Vagina (tissue), 2 donors: Measurements from ENCODE around the gene TRIP10. TPM values are rescaled to one million over a fixed set of nuclear protein-coding genes. Genes with fewer than 3 reads are reported as not detected.
"Not testable (repeated sequence)": the region's sequence is repeated elsewhere in the genome, so short reads cannot be mapped to it uniquely, and the experiment has no call there.

Source experiments
- DNase-seq, 2 donors: peaks; one replicate each; pipeline ENCODE4 v3.0.0-alpha.2; 2017; ENCODE audit errors: extremely low spot score in 2 of 2
- H3K27ac ChIP-seq: fragments of 200-600 bp; sonication (generic); one replicate; pipeline ENCODE4 v1.5.1; 2019
- H3K27me3 ChIP-seq: fragments of 200-600 bp; sonication (generic); one replicate; pipeline ENCODE4 v1.5.1; 2019
- H3K36me3 ChIP-seq, 2 donors: fragments of 200-600 bp; sonication (generic); one replicate each; pipeline ENCODE4 v1.5.1; 2017 to 2019
- H3K4me1 ChIP-seq: fragments of 200-600 bp; sonication (generic); one replicate; pipeline ENCODE4 v1.5.1; 2019
- H3K4me3 ChIP-seq, 2 donors: fragments of 200-600 bp; sonication (generic); 1 replicate in 1 of 2; 2 replicates in 1 of 2; pipeline ENCODE4 v1.5.1; 2016 to 2019
- H3K9me3 ChIP-seq: fragments of 200-600 bp; sonication (generic); one replicate; pipeline ENCODE4 v1.5.1; 2019
- CTCF ChIP-seq, 3 experiments: fragments of 450-650 bp in 2 of 3; fragments of 200-600 bp in 1 of 3; sonication (generic) in 1 of 3; IDR thresholded peaks; one replicate each; pipeline ENCODE4 v1.5.1; 2017 to 2019; ENCODE audit warnings: antibody characterized with exemption in 3 of 3, mild to moderate bottlenecking in 2 of 3, moderate library complexity in 2 of 3
- POLR2A ChIP-seq, 2 donors: fragments of 450-650 bp; IDR thresholded peaks; one replicate each; pipeline ENCODE4 v1.6.1; 2017; ENCODE audit warnings: antibody characterized with exemption in 2 of 2, mild to moderate bottlenecking in 2 of 2, moderate library complexity in 2 of 2
- POLR2AphosphoS5 ChIP-seq, 2 donors: sonication (generic); formaldehyde crosslinking; IDR thresholded peaks; one replicate each; pipeline ENCODE4 v1.9.0; 2017; ENCODE audit warnings: antibody characterized with exemption in 2 of 2, mild to moderate bottlenecking in 2 of 2, low read depth in 1 of 2; ENCODE audit not compliant: insufficient read depth in 1 of 2
- intact Hi-C: fragments of 100-400 bp; cut with DNase I; formaldehyde crosslinking; loops from one replicate; pipeline ENCODE4 v1.15.1; 2023
- total RNA-seq: library from RNA; depleted of rRNA; stranded (reverse); fragments of >200 nt; gene quantifications from one replicate; pipeline ENCODE4 v1.2.3, GENCODE V29; 2016

TRIP10 gene
- total RNA-seq, 1 donor from 2014 or later = 129 TPM

DNA sequence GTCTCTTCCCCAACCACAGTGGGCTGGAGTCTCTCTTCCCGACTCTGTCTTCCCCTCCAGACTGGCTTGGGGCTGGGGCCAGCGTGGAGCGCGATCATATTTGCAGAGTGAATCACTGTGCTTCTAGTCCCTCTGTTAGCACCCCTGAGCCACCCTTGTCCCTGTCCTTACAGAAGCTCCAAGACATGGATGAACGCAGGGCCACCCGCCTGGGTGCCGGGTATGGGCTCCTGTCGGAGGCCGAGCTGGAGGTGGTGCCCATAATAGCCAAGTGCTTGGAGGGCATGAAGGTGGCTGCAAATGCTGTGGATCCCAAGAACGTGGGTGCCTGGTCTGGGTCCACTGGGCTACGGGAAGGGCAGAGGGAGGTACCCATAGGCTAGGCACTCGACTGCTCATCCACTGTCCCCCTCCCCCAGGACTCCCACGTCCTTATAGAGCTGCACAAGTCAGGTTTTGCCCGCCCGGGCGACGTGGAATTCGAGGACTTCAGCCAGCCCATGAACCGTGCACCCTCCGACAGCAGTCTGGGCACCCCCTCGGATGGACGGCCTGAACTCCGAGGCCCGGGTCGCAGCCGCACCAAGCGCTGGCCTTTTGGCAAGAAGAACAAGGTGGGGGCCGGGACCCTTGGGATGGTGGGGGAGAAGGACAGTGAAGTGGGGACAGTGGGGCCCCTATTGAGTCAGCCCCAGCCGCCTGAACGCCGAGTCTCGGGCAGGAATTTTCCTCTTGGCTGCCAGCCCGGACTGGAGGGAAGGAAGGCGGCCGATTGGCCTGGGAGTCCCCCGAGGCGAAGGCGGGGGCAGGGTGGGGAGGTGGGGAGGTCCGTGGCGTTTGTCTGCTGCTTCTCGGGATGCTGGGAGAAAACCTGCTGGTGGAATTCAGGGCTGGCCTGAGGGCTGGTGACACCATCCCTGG is 5.2 kb downstream of the TRIP10 start:
- Histone ChIP-seq H3K9me3 (no peaks in the 10 kb centered on the region), H3K4me1 (peaks cover 53% of the 10 kb centered on the region), H3K27me3 (no peaks in the 10 kb centered on the region), H3K27ac (peak overlapping the region; percentile 96), H3K4me3 (peak overlapping the region; percentile 23 to 30), H3K36me3 (peaks cover 0 to 50% of the 10 kb centered on the region in 2 donors)
- peak in 1 of 2 donors; percentile 93 for DNase-seq
- intact Hi-C loops = no loop called here
- TF ChIP-seq POLR2AphosphoS5 (IDR thresholded peaks at IDR 0.05; ENCODE audit: insufficient read depth in 1 of 2, low read depth in 1 of 2) (peak; percentile 62 to 84), CTCF (IDR thresholded peaks at IDR 0.05) (no peak)

GRCh38 chr19:6745965-6746364 is 6.5 kb downstream of the TRIP10 start:
- Histone ChIP-seq H3K36me3 (peaks cover 0 to 63% of the 10 kb centered on the region in 2 donors), H3K27me3 (no peaks in the 10 kb centered on the region), H3K4me3 (no peak overlapping the region), H3K27ac (peak overlapping the region; percentile 96), H3K9me3 (no peaks in the 10 kb centered on the region), H3K4me1 (peaks cover 57% of the 10 kb centered on the region)
- no peak for TF ChIP-seq POLR2A (IDR thresholded peaks at IDR 0.05)
- intact Hi-C loops = no loop called here
- DNase-seq = no peak

DNA sequence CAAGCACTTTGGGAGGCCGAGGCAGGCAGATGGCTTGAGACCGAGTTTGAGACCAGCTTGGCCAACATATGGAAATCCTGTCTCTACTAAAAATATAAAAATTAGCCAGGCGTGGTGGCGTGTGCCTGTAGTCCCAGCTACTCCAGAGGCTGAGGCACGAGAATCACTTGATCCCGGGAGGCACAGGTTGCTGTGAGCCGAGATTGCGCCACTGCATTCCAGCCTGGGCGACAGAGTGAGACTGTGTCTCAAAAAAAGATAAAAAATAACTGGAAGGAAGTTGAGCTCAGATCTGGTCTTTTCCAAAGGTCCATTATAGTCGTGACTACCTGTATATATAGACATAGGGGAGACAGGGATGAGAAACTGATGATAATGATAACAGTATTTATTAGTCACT is 9.1 kb downstream of the TRIP10 start:
- Histone ChIP-seq H3K36me3 (peaks cover 0 to 66% of the 10 kb centered on the region in 2 donors), H3K4me1 (peaks cover 42% of the 10 kb centered on the region)
- H3K4me3 ChIP-seq, DNase-seq, H3K9me3 ChIP-seq, H3K27me3 ChIP-seq, intact Hi-C loops, H3K27ac ChIP-seq: not testable (repeated sequence)

DNA sequence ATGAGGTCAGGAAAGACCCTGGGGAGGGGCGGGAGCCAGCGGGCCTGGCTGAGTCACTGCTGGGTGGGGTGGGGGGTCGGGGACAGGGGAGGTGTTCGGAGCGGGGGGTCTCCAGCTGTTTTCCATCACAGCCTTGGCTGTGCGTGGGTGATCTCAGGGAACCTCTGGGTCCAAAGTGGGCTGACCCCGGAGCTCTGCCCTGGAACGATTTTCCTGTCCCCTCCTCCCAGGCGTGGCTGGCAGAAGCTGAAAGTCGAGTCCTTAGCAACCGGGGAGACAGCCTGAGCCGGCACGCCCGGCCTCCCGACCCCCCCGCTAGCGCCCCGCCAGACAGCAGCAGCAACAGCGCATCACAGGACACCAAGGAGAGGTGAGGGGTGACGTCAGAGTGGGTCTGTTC is 10.6 kb downstream of the TRIP10 start:
- H3K27ac ChIP-seq = peak overlapping the region; percentile 54
- H3K9me3 ChIP-seq = no peaks in the 10 kb centered on the region
- H3K36me3 ChIP-seq = peaks cover 0 to 69% of the 10 kb centered on the region in 2 donors
- no peaks in the 10 kb centered on the region for H3K27me3 ChIP-seq
- peaks cover 34% of the 10 kb centered on the region for H3K4me1 ChIP-seq
- intact Hi-C loops = no loop called here
- DNase-seq = no peak
- no peak overlapping the region for H3K4me3 ChIP-seq
- TF ChIP-seq CTCF (IDR thresholded peaks at IDR 0.05) (no peak), POLR2A (IDR thresholded peaks at IDR 0.05) (no peak), POLR2AphosphoS5 (IDR thresholded peaks at IDR 0.05; ENCODE audit: insufficient read depth in 1 of 2, low read depth in 1 of 2) (no peak)

- H3K9me3 ChIP-seq = no peaks in the 10 kb centered on the region
- TF ChIP-seq POLR2AphosphoS5 (IDR thresholded peaks at IDR 0.05; ENCODE audit: insufficient read depth in 1 of 2, low read depth in 1 of 2) = no peak
- no peak for TF ChIP-seq POLR2A (IDR thresholded peaks at IDR 0.05)
- no peak for TF ChIP-seq CTCF (IDR thresholded peaks at IDR 0.05)
- peak overlapping the region; percentile 54 for H3K27ac ChIP-seq
- no peaks in the 10 kb centered on the region for H3K27me3 ChIP-seq
- no peak for DNase-seq
- intact Hi-C loops = no loop called here
- H3K36me3 ChIP-seq = peaks cover 0 to 62% of the 10 kb centered on the region in 2 donors
- peaks cover 26% of the 10 kb centered on the region for H3K4me1 ChIP-seq
- no peak overlapping the region for H3K4me3 ChIP-seq
Measured at GRCh38 chr19:6751189-6751588, 11.7 kb downstream of the TRIP10 start.
